ENCODE results near the gene ALDH3A1.

The ALDH3A1 gene

GRCh38 chr17:19747829-19748806, at the start of gene ALDH3A1:
Gene ALDH3A1, minus strand, starts transcription at chr17:19748298. Its CDS starts 3,169 bp downstream, at chr17:19745129.
- Histone ChIP-seq H2AFZ (ENCODE audit: low read length, unreplicated experiment) (no peak within 1 kb of the TSS), H3K4me1 (ENCODE audit: control insufficient read depth, insufficient read depth, low read length, unreplicated experiment) (peaks cover 14% of the 10 kb centered on the region), H3K79me2 (ENCODE audit: control insufficient read depth, insufficient read depth, low read length, unreplicated experiment) (no peaks in the 10 kb centered on the region), H3K4me3 (ENCODE audit: low read depth, low read length) (no peak within 1 kb of the TSS), H3K36me3 (ENCODE audit: insufficient read depth, low read length) (no peaks in the 10 kb centered on the region), H3K27me3 (ENCODE audit: insufficient read depth, low read length) (no peaks in the 10 kb centered on the region), H3K27ac (ENCODE audit: low read depth, low read length) (no peak within 1 kb of the TSS)

GRCh38 chr17:19796457-19796856, 48.4 kb upstream of the ALDH3A1 start:
- Histone ChIP-seq H3K4me3 (ENCODE audit: low read depth, low read length) (no peak overlapping the region), H3K36me3 (ENCODE audit: insufficient read depth, low read length) (peaks cover 49% of the 10 kb centered on the region), H3K79me2 (ENCODE audit: control insufficient read depth, insufficient read depth, low read length, unreplicated experiment) (no peaks in the 10 kb centered on the region), H3K27ac (ENCODE audit: low read depth, low read length) (no peak overlapping the region), H3K4me1 (ENCODE audit: control insufficient read depth, insufficient read depth, low read length, unreplicated experiment) (no peaks in the 10 kb centered on the region), H2AFZ (ENCODE audit: low read length, unreplicated experiment) (no peak overlapping the region), H3K27me3 (ENCODE audit: insufficient read depth, low read length) (no peaks in the 10 kb centered on the region)

GRCh38 chr17:19791918-19792550, 43.9 kb upstream of the ALDH3A1 start:
- no peak overlapping the region for H3K4me3 ChIP-seq (ENCODE audit: low read depth, low read length)
- no peak overlapping the region for H3K27ac ChIP-seq (ENCODE audit: low read depth, low read length)
- no peaks in the 10 kb centered on the region for H3K79me2 ChIP-seq (ENCODE audit: control insufficient read depth, insufficient read depth, low read length, unreplicated experiment)
- H2AFZ ChIP-seq (ENCODE audit: low read length, unreplicated experiment), result no peak overlapping the region
- no peaks in the 10 kb centered on the region for H3K4me1 ChIP-seq (ENCODE audit: control insufficient read depth, insufficient read depth, low read length, unreplicated experiment)
- H3K36me3 ChIP-seq (ENCODE audit: insufficient read depth, low read length), result peaks cover 52% of the 10 kb centered on the region
- no peaks in the 10 kb centered on the region for H3K27me3 ChIP-seq (ENCODE audit: insufficient read depth, low read length)

GRCh38 chr17:19787733-19788357, 39.7 kb upstream of the ALDH3A1 start:
- no peaks in the 10 kb centered on the region for H3K27me3 ChIP-seq (ENCODE audit: insufficient read depth, low read length)
- no peak overlapping the region for H2AFZ ChIP-seq (ENCODE audit: low read length, unreplicated experiment)
- H3K36me3 ChIP-seq (ENCODE audit: insufficient read depth, low read length), result peaks cover 15% of the 10 kb centered on the region; the same call in 1 of the 2 replicates
- H3K4me1 ChIP-seq (ENCODE audit: control insufficient read depth, insufficient read depth, low read length, unreplicated experiment), result no peaks in the 10 kb centered on the region
- no peak overlapping the region for H3K27ac ChIP-seq (ENCODE audit: low read depth, low read length)
- no peaks in the 10 kb centered on the region for H3K79me2 ChIP-seq (ENCODE audit: control insufficient read depth, insufficient read depth, low read length, unreplicated experiment)
- no peak overlapping the region for H3K4me3 ChIP-seq (ENCODE audit: low read depth, low read length)

GRCh38 chr17:19785854-19786253, 37.8 kb upstream of the ALDH3A1 start:
- no peaks in the 10 kb centered on the region for H3K4me1 ChIP-seq (ENCODE audit: control insufficient read depth, insufficient read depth, low read length, unreplicated experiment)
- peaks cover 8% of the 10 kb centered on the region; the same call in 1 of the 2 replicates for H3K36me3 ChIP-seq (ENCODE audit: insufficient read depth, low read length)
- H3K27me3 ChIP-seq (ENCODE audit: insufficient read depth, low read length), result no peaks in the 10 kb centered on the region
- no peak overlapping the region for H3K27ac ChIP-seq (ENCODE audit: low read depth, low read length)
- no peaks in the 10 kb centered on the region for H3K79me2 ChIP-seq (ENCODE audit: control insufficient read depth, insufficient read depth, low read length, unreplicated experiment)
- no peak overlapping the region for H2AFZ ChIP-seq (ENCODE audit: low read length, unreplicated experiment)
- H3K4me3 ChIP-seq (ENCODE audit: low read depth, low read length), result no peak overlapping the region

- Histone ChIP-seq H3K27ac (ENCODE audit: low read depth, low read length) (no peak overlapping the region), H3K4me3 (ENCODE audit: low read depth, low read length) (no peak overlapping the region), H3K27me3 (ENCODE audit: insufficient read depth, low read length) (no peaks in the 10 kb centered on the region), H3K36me3 (ENCODE audit: insufficient read depth, low read length) (peaks cover 6% of the 10 kb centered on the region; the same call in 1 of the 2 replicates), H3K79me2 (ENCODE audit: control insufficient read depth, insufficient read depth, low read length, unreplicated experiment) (no peaks in the 10 kb centered on the region), H2AFZ (ENCODE audit: low read length, unreplicated experiment) (no peak overlapping the region), H3K4me1 (ENCODE audit: control insufficient read depth, insufficient read depth, low read length, unreplicated experiment) (no peaks in the 10 kb centered on the region)
Measured at GRCh38 chr17:19781488-19782458, 33.7 kb upstream of the ALDH3A1 start.

- Histone ChIP-seq H3K27me3 (ENCODE audit: insufficient read depth, low read length) (no peaks in the 10 kb centered on the region), H3K4me3 (ENCODE audit: low read depth, low read length) (no peak overlapping the region), H3K79me2 (ENCODE audit: control insufficient read depth, insufficient read depth, low read length, unreplicated experiment) (no peaks in the 10 kb centered on the region), H3K27ac (ENCODE audit: low read depth, low read length) (no peak overlapping the region), H3K36me3 (ENCODE audit: insufficient read depth, low read length) (peaks cover 6% of the 10 kb centered on the region; the same call in 1 of the 2 replicates), H2AFZ (ENCODE audit: low read length, unreplicated experiment) (no peak overlapping the region), H3K4me1 (ENCODE audit: control insufficient read depth, insufficient read depth, low read length, unreplicated experiment) (no peaks in the 10 kb centered on the region)
Measured at GRCh38 chr17:19780846-19781245, 32.7 kb upstream of the ALDH3A1 start.

- H3K4me1 ChIP-seq (ENCODE audit: control insufficient read depth, insufficient read depth, low read length, unreplicated experiment), result no peaks in the 10 kb centered on the region
- no peak overlapping the region for H3K27ac ChIP-seq (ENCODE audit: low read depth, low read length)
- H2AFZ ChIP-seq (ENCODE audit: low read length, unreplicated experiment), result no peak overlapping the region
- no peaks in the 10 kb centered on the region for H3K79me2 ChIP-seq (ENCODE audit: control insufficient read depth, insufficient read depth, low read length, unreplicated experiment)
- H3K4me3 ChIP-seq (ENCODE audit: low read depth, low read length), result no peak overlapping the region
- no peaks in the 10 kb centered on the region for H3K27me3 ChIP-seq (ENCODE audit: insufficient read depth, low read length)
- no peaks in the 10 kb centered on the region for H3K36me3 ChIP-seq (ENCODE audit: insufficient read depth, low read length)
Measured at GRCh38 chr17:19773534-19773933, 25.4 kb upstream of the ALDH3A1 start.

- Histone ChIP-seq H3K4me1 (ENCODE audit: control insufficient read depth, insufficient read depth, low read length, unreplicated experiment) (no peaks in the 10 kb centered on the region), H3K79me2 (ENCODE audit: control insufficient read depth, insufficient read depth, low read length, unreplicated experiment) (no peaks in the 10 kb centered on the region), H3K4me3 (ENCODE audit: low read depth, low read length) (no peak overlapping the region), H2AFZ (ENCODE audit: low read length, unreplicated experiment) (no peak overlapping the region), H3K36me3 (ENCODE audit: insufficient read depth, low read length) (no peaks in the 10 kb centered on the region), H3K27me3 (ENCODE audit: insufficient read depth, low read length) (no peaks in the 10 kb centered on the region), H3K27ac (ENCODE audit: low read depth, low read length) (no peak overlapping the region)
Measured at GRCh38 chr17:19771971-19772630, 24.0 kb upstream of the ALDH3A1 start.

Data from ACC112 (cell line).